HepG2 (cell line): ENCODE data around the gene CD96. TPM values are rescaled to one million over a fixed set of nuclear protein-coding genes. Genes with fewer than 3 reads are reported as not detected.

ENCODE experiments used
- ATAC-seq: fragments of 200-7000 bp; cut with Tn5 transposase; 3 replicates; pipeline ENCODE4 v1.9.1; 2020; ENCODE audit warnings: mild to moderate bottlenecking, moderate library complexity
- BruUV-seq: library from RNA; stranded (reverse); fragments of 400-500 nt; replicated peaks from 2 replicates; lab custom pipeline; 2021; lab: Mats Ljungman, UMichigan
- CTCF ChIA-PET: fragments of 300-600 bp; formaldehyde crosslinking; extraction: SDS; loops from one replicate; lab custom pipeline; 2021; ENCODE audit warnings: low total read pairs, inconsistent platforms, low intra/inter-chr PET ratio; lab: Yijun Ruan, JAX
- POLR2A ChIA-PET: fragments of 350-600 bp; sonication (Branson Sonifier 250); formaldehyde crosslinking; loops from one replicate; lab custom pipeline; 2020; ENCODE audit warnings: antibody characterized with exemption, inconsistent platforms; lab: Yijun Ruan, JAX
- DNase-seq: peaks from one replicate; pipeline ENCODE4 v3.0.0-alpha.2; 2015; ENCODE audit warnings: low spot score
- FAIRE-seq: peaks from 3 replicates; lab custom pipeline; 2011; peaks lifted over from hg19 to GRCh38; lab: Jason Lieb, UNC
- H2AFZ ChIP-seq: one replicate; pipeline ENCODE4 v1.6.1; 2011; ENCODE audit warnings: low read length, inconsistent platforms
- H3K27ac ChIP-seq: fragments of 300-600 bp; 3 replicates; pipeline ENCODE4 v1.8.0; 2011; ENCODE audit warnings: mixed run types, mild to moderate bottlenecking, mixed read lengths, low read length, inconsistent platforms; ENCODE audit not compliant: insufficient read depth; ENCODE audit errors: extremely low read length
- H3K27me3 ChIP-seq, 2 experiments: fragments of 200-600 bp in 1 of 2; 2 replicates in 1 of 2; 3 replicates in 1 of 2; pipeline versions ENCODE4 v1.6.0 to v1.8.0; 2011; ENCODE audit warnings: low read length in 2 of 2, mild to moderate bottlenecking in 2 of 2, moderate library complexity in 2 of 2, inconsistent platforms in 1 of 2; ENCODE audit not compliant: insufficient read depth in 2 of 2, control insufficient read depth in 1 of 2
- H3K36me3 ChIP-seq, 2 experiments: fragments of 200-600 bp in 1 of 2; replicated peaks in 1 of 2; 2 replicates in 1 of 2; 3 replicates in 1 of 2; pipeline versions ENCODE4 v1.5.1 to v1.8.0; 2011; ENCODE audit warnings: low read length in 2 of 2, inconsistent platforms in 1 of 2; ENCODE audit not compliant: insufficient read depth in 2 of 2, control insufficient read depth in 1 of 2
- H3K4me1 ChIP-seq: 2 replicates; pipeline ENCODE4 v1.5.1; 2012; ENCODE audit warnings: low read length, inconsistent platforms; ENCODE audit not compliant: insufficient read depth
- H3K4me2 ChIP-seq: 2 replicates; pipeline ENCODE4 v1.6.0; 2011; ENCODE audit warnings: low read depth, low read length, inconsistent platforms
- H3K4me3 ChIP-seq, 3 experiments: fragments of 200-600 bp in 1 of 3; sonication (generic), shearing (Covaris generic) in 1 of 3; replicated peaks in 1 of 3; 2 replicates each; pipeline ENCODE4 v1.5.1; 2011 to 2016; ENCODE audit warnings: low read length in 3 of 3, inconsistent platforms in 2 of 3, low read depth in 2 of 3, mild to moderate bottlenecking in 2 of 3, control low read depth in 1 of 3, mixed read lengths in 1 of 3; ENCODE audit not compliant: insufficient read depth in 1 of 3
- H3K79me2 ChIP-seq: one replicate; pipeline ENCODE4 v1.6.1; 2011; ENCODE audit warnings: low read length, inconsistent platforms; ENCODE audit not compliant: insufficient read depth
- H3K9ac ChIP-seq: 2 replicates; pipeline ENCODE4 v1.6.0; 2011; ENCODE audit warnings: mild to moderate bottlenecking, low read depth, low read length, inconsistent platforms; ENCODE audit not compliant: insufficient read depth
- H3K9me3 ChIP-seq: 2 replicates; pipeline ENCODE4 v1.5.1; 2012; ENCODE audit warnings: mild to moderate bottlenecking, low read length
- H4K20me1 ChIP-seq: 2 replicates; pipeline ENCODE4 v1.6.0; 2011; ENCODE audit warnings: inconsistent platforms, mild to moderate bottlenecking, low read length, moderate library complexity; ENCODE audit not compliant: insufficient read depth
- PAF1 ChIP-seq: IDR thresholded peaks from 2 replicates; pipeline ENCODE4 v1.6.1; 2016; ENCODE audit warnings: missing genetic modification reagents, missing compliant biosample characterization
- POLR2A ChIP-seq, 2 experiments: IDR thresholded peaks; 2 replicates each; pipeline ENCODE4 v1.6.1; 2011; ENCODE audit warnings: low read depth in 2 of 2, low read length in 2 of 2, mild to moderate bottlenecking in 1 of 2, moderate library complexity in 1 of 2; ENCODE audit not compliant: insufficient read depth in 1 of 2
- ZBTB8A ChIP-seq: sonication (generic); formaldehyde crosslinking; IDR thresholded peaks from 2 replicates; pipeline ENCODE4 v1.4.0; 2020; ENCODE audit warnings: mild to moderate bottlenecking, low read depth, missing genetic modification reagents, borderline replicate concordance
- ZNF276 ChIP-seq: sonication (generic); formaldehyde crosslinking; IDR thresholded peaks from 2 replicates; pipeline ENCODE4 v1.4.0; 2020; ENCODE audit warnings: mild to moderate bottlenecking, low read depth, missing genetic modification reagents
- WGBS: methylation state at CpG from one replicate; pipeline ENCODE4 v1.1.6; 2017; ENCODE audit warnings: low lambda C conversion rate; 5-methylcytosine and 5-hydroxymethylcytosine counted together
- in situ Hi-C: cut with HindIII; loops from 2 replicates; pipeline ENCODE4 v1.10.0; 2017; ENCODE audit warnings: low pct_unique_long_range_greater_than_20kb; ENCODE audit not compliant: extremely low pct_ligation_motif_present
- intact Hi-C: fragments of 100-400 bp; cut with micrococcal nuclease; formaldehyde crosslinking; loops from one replicate; pipeline ENCODE4 v1.10.0; 2022; ENCODE audit not compliant: unreplicated experiment
- polyA plus RNA-seq, 8 experiments: library from polyadenylated mRNA; depleted of rRNA in 3 of 8; stranded (reverse) in 7 of 8; unstranded in 1 of 8; fragments of >200 nt; fragmentation: Illumina TruSeq in 4 of 8; extraction: Trizol in 4 of 8; gene quantifications; 2 replicates each; pipeline versions ENCODE4 v1.2.1 to v1.2.3, GENCODE V29; 2011 to 2016; ENCODE audit warnings: low read depth in 4 of 8, missing spikeins in 1 of 8, mixed read lengths in 1 of 8; ENCODE audit not compliant: insufficient read depth in 1 of 8
- total RNA-seq, 5 experiments: library from RNA; depleted of rRNA; stranded (reverse); fragments of >200 nt; fragmentation: Illumina TruSeq; extraction: Trizol; gene quantifications; 2 replicates each; pipeline ENCODE4 v1.2.3, GENCODE V29; 2016; ENCODE audit warnings: low read depth in 1 of 5
- TF ChIP-seq, protein P1 (sequence below): IDR thresholded peaks from 2 replicates; pipeline ENCODE4 v1.6.1; 2016; ENCODE audit warnings: low read depth, control low read depth
- TF ChIP-seq, protein P2 (sequence below): sonication (generic); formaldehyde crosslinking; IDR thresholded peaks from 2 replicates; pipeline ENCODE4 v1.9.0; 2022; ENCODE audit warnings: low read depth, missing genetic modification reagents

The CD96 gene
- total and polyA plus RNA-seq, 2 of the 13 experiments (the other 11 are each of a cell fraction or from before 2014, with no cell fraction given) = not detected

DNA sequence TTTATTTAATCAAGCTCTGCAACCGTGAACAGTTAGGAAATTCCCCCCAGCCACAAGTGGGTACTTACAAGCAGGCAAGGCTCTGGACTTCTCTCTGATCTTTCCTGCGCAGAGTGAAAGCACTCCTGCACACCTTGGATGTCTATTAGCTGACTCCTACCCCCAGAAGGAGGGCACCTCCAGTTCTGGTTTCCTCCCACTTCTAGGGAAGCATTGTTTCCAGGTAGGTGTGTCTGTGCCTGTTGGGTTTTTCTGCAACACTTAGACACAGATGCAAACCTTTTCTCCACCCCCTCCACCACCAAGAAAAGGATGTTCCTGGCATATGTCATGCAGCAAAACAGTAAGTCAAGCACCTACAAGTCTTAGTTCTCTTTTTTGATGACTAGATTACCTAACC lies 53.2 kb downstream of the CD96 start, which contains the start of gene ZBED2:
Gene ZBED2 (minus strand): TSS at position 115 of the 400 bp plus-strand sequence. CDS start 1,145 bp downstream, outside the sequence.
- Histone ChIP-seq H3K27ac (no peak within 1 kb of the TSS), H3K4me2 (no peak within 1 kb of the TSS), H3K27me3 (no peaks in the 10 kb centered on the region; a peak in 1 of 5 replicates), H3K9ac (no peak within 1 kb of the TSS), H4K20me1 (no peaks in the 10 kb centered on the region), H3K4me3 (no peak within 1 kb of the TSS), H2AFZ (no peak within 1 kb of the TSS), H3K79me2 (no peaks in the 10 kb centered on the region), H3K36me3 (no peaks in the 10 kb centered on the region), H3K9me3 (no peaks in the 10 kb centered on the region), H3K4me1 (no peaks in the 10 kb centered on the region)
- ATAC-seq (no peak), DNase-seq (no peak), FAIRE-seq (no peak)
- BruUV-seq = no TSS peak
- in situ Hi-C loops = no loop called here
- intact Hi-C loops = no loop called here
- TF ChIP-seq ZNF276 (CRISPR knock-in tag) (no peak), PAF1 (no peak), POLR2A (IDR thresholded peaks at IDR 0.05; ENCODE audit: insufficient read depth in 1 of 2, low read depth in 2 of 2, low read length in 2 of 2) (no peak), ZBTB8A (no peak)
- TF ChIP-seq, protein P1, sequence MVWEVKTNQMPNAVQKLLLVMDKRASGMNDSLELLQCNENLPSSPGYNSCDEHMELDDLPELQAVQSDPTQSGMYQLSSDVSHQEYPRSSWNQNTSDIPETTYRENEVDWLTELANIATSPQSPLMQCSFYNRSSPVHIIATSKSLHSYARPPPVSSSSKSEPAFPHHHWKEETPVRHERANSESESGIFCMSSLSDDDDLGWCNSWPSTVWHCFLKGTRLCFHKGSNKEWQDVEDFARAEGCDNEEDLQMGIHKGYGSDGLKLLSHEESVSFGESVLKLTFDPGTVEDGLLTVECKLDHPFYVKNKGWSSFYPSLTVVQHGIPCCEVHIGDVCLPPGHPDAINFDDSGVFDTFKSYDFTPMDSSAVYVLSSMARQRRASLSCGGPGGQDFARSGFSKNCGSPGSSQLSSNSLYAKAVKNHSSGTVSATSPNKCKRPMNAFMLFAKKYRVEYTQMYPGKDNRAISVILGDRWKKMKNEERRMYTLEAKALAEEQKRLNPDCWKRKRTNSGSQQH (CRISPR knock-in tag) = no peak
- TF ChIP-seq, protein P2, sequence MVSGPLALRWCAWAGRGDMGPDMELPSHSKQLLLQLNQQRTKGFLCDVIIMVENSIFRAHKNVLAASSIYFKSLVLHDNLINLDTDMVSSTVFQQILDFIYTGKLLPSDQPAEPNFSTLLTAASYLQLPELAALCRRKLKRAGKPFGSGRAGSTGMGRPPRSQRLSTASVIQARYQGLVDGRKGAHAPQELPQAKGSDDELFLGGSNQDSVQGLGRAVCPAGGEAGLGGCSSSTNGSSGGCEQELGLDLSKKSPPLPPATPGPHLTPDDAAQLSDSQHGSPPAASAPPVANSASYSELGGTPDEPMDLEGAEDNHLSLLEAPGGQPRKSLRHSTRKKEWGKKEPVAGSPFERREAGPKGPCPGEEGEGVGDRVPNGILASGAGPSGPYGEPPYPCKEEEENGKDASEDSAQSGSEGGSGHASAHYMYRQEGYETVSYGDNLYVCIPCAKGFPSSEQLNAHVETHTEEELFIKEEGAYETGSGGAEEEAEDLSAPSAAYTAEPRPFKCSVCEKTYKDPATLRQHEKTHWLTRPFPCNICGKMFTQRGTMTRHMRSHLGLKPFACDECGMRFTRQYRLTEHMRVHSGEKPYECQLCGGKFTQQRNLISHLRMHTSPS (CRISPR knock-in tag) = no peak
- ChIA-PET POLR2A (no interaction called here), CTCF (no interaction called here)
- WGBS = 64% methylated on average over 2 of the region's 2 CpGs
